H1 (cell line): ENCODE measurements around the gene ESYT1.

Experiments used
- CTCF ChIP-seq, 3 experiments: IDR thresholded peaks; 1 replicate in 2 of 3; 2 replicates in 1 of 3; pipeline versions ENCODE4 v1.5.1 to v1.6.1; 2011; ENCODE audit warnings: low read length in 3 of 3, mild to moderate bottlenecking in 3 of 3, inconsistent platforms in 2 of 3, low read depth in 1 of 3, moderate library complexity in 1 of 3; ENCODE audit not compliant: insufficient read depth in 1 of 3; ENCODE audit errors: control extremely low read depth in 1 of 3
- EP300 ChIP-seq, 2 experiments: IDR thresholded peaks; 1 replicate in 1 of 2; 2 replicates in 1 of 2; pipeline ENCODE4 v1.6.1; 2011 to 2012; ENCODE audit warnings: low read depth in 2 of 2, low read length in 2 of 2, mild to moderate bottlenecking in 2 of 2, borderline replicate concordance in 1 of 2, inconsistent platforms in 1 of 2, moderate library complexity in 1 of 2
- JUND ChIP-seq: IDR thresholded peaks from 2 replicates; pipeline ENCODE4 v1.6.1; 2011; ENCODE audit warnings: mild to moderate bottlenecking, improper control_type of control experiment, low read length
- MAX ChIP-seq: IDR thresholded peaks from 2 replicates; pipeline ENCODE4 v1.6.1; 2012; ENCODE audit warnings: inconsistent platforms
- NANOG ChIP-seq: IDR thresholded peaks from 2 replicates; pipeline ENCODE4 v1.6.1; 2011; ENCODE audit warnings: low read length, low read depth, mild to moderate bottlenecking, inconsistent platforms; ENCODE audit not compliant: insufficient read depth, poor library complexity, severe bottlenecking
- POLR2AphosphoS5 ChIP-seq: IDR thresholded peaks from 2 replicates; pipeline ENCODE4 v1.6.1; 2011; ENCODE audit warnings: low read depth, low read length
- RNF2 ChIP-seq: fragments of 200-900, 300-1000 bp; sonication (generic); IDR thresholded peaks from 2 replicates; pipeline ENCODE4 v1.7.1; 2016; ENCODE audit warnings: borderline replicate concordance, low read depth, mild to moderate bottlenecking, antibody characterized with exemption, low read length; ENCODE audit not compliant: poor library complexity, severe bottlenecking; ENCODE audit errors: missing control alignments
- SAP30 ChIP-seq: fragments of 300-600 bp; sonication (generic); IDR thresholded peaks from 2 replicates; pipeline ENCODE4 v1.7.1; 2012; ENCODE audit warnings: low read length, moderate library complexity, mild to moderate bottlenecking, inconsistent platforms; ENCODE audit not compliant: insufficient read depth, insufficient replicate concordance
- SP4 ChIP-seq: IDR thresholded peaks from 2 replicates; pipeline ENCODE4 v1.6.1; 2012; ENCODE audit warnings: low read length, inconsistent platforms

GRCh38 chr12:56153678-56154065 is 25.6 kb downstream of the ESYT1 start:
- TF ChIP-seq NANOG (no peak), EP300 (IDR thresholded peaks at IDR 0.05; ENCODE audit: borderline replicate concordance in 1 of 2, low read depth in 2 of 2, low read length in 2 of 2) (no peak), CTCF (IDR thresholded peaks at IDR 0.05; ENCODE audit: control extremely low read depth in 1 of 3, insufficient read depth in 1 of 3, low read depth in 1 of 3, low read length in 3 of 3) (no peak), MAX (no peak), SP4 (no peak), RNF2 (no peak), POLR2AphosphoS5 (no peak), JUND (no peak), SAP30 (no peak)
